ENCODE data around the gene OR9A2. TPM values are rescaled to one million over a fixed set of nuclear protein-coding genes. Genes with fewer than 3 reads are reported as not detected.

The OR9A2 gene
- total RNA-seq, 4 donors from 2014 or later, result not detected

DNA sequence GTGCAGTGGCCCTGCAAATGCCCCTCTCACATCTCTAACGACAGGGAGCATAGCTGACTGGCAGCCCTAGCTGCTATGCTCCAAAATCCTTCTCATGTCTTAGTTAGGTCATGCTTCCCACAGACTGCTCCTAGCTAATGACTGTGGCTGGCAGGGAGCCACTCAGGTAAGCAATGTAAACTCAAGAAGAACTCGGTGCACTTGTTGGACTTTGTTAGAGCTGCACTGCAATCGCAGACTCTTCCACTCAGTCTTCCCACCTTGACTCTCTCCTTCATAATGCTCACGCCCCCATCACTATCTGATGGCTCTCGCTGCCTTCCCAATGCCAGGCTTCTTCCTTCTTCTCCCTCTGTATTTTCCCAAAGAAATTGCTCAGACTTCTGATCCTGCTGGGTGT, 24.0 kb downstream of the OR9A2 start:
- WGBS, 2 donors, result 60 to 81% methylated on average over 5 of the region's 5 CpGs
- TF ChIP-seq, protein P1, sequence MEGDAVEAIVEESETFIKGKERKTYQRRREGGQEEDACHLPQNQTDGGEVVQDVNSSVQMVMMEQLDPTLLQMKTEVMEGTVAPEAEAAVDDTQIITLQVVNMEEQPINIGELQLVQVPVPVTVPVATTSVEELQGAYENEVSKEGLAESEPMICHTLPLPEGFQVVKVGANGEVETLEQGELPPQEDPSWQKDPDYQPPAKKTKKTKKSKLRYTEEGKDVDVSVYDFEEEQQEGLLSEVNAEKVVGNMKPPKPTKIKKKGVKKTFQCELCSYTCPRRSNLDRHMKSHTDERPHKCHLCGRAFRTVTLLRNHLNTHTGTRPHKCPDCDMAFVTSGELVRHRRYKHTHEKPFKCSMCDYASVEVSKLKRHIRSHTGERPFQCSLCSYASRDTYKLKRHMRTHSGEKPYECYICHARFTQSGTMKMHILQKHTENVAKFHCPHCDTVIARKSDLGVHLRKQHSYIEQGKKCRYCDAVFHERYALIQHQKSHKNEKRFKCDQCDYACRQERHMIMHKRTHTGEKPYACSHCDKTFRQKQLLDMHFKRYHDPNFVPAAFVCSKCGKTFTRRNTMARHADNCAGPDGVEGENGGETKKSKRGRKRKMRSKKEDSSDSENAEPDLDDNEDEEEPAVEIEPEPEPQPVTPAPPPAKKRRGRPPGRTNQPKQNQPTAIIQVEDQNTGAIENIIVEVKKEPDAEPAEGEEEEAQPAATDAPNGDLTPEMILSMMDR (IDR thresholded peaks at IDR 0.05), result no peak
- intact Hi-C loops (cut with DNase I; ENCODE audit: low total_unique reads), result no loop called here
- no peak for DNase-seq (ENCODE audit: low spot score in 2 of 2)
- H3K4me3 ChIP-seq (ENCODE audit: low read depth, poor library complexity, severe bottlenecking), result no peak overlapping the region

DNA sequence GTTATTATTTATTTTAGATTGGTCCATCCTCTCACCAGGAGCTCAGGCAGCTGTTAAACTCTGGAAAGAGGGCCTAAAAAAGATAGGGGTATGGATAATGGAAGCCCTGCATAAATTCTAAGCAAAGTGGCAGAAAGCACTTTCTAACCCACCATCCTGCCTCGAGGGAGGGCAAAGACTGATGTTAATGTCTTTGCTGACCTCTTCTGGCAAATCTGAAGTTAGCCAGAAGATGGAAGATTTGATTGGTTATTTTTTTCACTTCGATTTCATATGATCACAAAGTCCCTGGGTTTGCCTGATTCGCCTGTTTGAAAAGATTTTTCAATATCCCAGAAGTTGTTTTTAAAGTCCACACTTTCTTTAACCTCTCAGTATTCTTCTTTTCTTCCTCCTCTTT, 24.8 kb downstream of the OR9A2 start:
- no peak for TF ChIP-seq POLR2A (IDR thresholded peaks at IDR 0.05)
- TF ChIP-seq, protein P1 (IDR thresholded peaks at IDR 0.05), result no peak
- no peak for DNase-seq (ENCODE audit: low spot score in 2 of 2)
- H3K4me3 ChIP-seq (ENCODE audit: low read depth, poor library complexity, severe bottlenecking), result no peak overlapping the region
- intact Hi-C loops (cut with DNase I; ENCODE audit: low total_unique reads), result no loop called here
- 51 to 52% methylated on average over 3 of the region's 3 CpGs for WGBS, 2 donors

GRCh38 chr7:143000648-143001047, 26.3 kb downstream of the OR9A2 start:
- no peak overlapping the region for H3K4me3 ChIP-seq (ENCODE audit: low read depth, poor library complexity, severe bottlenecking)
- intact Hi-C loops (cut with DNase I; ENCODE audit: low total_unique reads), result no loop called here
- no peak for TF ChIP-seq POLR2A (IDR thresholded peaks at IDR 0.05)
- TF ChIP-seq, protein P1 (IDR thresholded peaks at IDR 0.05), result no peak
- no peak for DNase-seq (ENCODE audit: low spot score in 2 of 2)
- 83 to 89% methylated on average over 2 of the region's 2 CpGs for WGBS, 2 donors

GRCh38 chr7:142999793-143000192, 27.1 kb downstream of the OR9A2 start:
- intact Hi-C loops (cut with DNase I; ENCODE audit: low total_unique reads), result no loop called here
- no peak for DNase-seq (ENCODE audit: low spot score in 2 of 2)
- TF ChIP-seq, protein P1 (IDR thresholded peaks at IDR 0.05), result no peak
- TF ChIP-seq POLR2A (IDR thresholded peaks at IDR 0.05), result no peak
- no peak overlapping the region for H3K4me3 ChIP-seq (ENCODE audit: low read depth, poor library complexity, severe bottlenecking)

DNA sequence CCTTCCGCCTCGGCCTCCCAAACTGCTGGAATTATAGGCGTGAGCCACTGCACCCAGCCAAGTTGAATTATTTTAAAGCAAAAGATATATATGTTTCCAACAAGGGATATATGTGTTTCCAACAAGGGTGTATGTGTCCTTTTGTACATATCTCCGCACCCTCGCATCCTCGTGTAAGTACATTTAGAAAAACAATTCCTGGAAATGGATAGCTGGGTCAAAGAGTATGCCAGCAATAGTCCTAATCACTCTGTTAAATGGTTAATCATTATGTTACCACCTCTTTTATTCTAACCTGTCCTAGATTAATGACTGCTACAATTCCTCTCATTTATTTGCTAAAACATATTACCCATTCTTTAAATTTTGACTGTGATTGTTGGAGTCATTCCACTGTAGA, 28.0 kb downstream of the OR9A2 start:
- no peak for TF ChIP-seq POLR2A (IDR thresholded peaks at IDR 0.05)
- TF ChIP-seq, protein P1 (IDR thresholded peaks at IDR 0.05), result no peak
- intact Hi-C loops (cut with DNase I; ENCODE audit: low total_unique reads), result no loop called here
- 86 to 93% methylated on average over 6 of the region's 6 CpGs for WGBS, 2 donors
- no peak for DNase-seq (ENCODE audit: low spot score in 2 of 2)
- H3K4me3 ChIP-seq (ENCODE audit: low read depth, poor library complexity, severe bottlenecking), result no peak overlapping the region

DNA sequence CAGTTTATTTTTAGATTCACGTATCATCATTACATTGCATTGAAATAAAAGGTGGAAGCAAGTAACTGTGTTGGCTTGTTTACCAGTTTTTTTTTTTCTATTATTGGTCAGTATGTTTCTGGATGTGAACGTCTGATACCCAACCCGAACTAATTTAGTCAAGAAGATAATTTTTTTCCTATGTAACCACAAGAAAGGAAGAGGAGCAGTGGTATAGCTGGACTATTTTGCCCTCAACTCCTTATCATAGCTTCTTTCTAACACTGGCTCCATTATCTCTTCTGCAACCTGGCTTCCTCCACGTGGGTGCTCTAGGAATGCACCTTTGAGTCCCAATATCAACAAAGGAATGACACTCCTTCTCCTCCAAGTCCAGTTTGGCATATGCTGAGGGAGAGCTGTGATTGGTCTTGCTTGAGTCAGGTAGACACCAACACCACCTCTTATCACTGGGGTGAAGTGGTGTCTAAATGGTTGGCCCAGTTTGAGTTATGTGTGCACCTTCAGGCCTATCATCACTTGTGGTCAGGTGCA, 29.4 kb downstream of the OR9A2 start:
- no peak overlapping the region for H3K4me3 ChIP-seq (ENCODE audit: low read depth, poor library complexity, severe bottlenecking)
- intact Hi-C loops (cut with DNase I; ENCODE audit: low total_unique reads), result no loop called here
- WGBS, 2 donors, result 66% methylated on average over 4 of the region's 4 CpGs
- TF ChIP-seq POLR2A (IDR thresholded peaks at IDR 0.05), result no peak
- TF ChIP-seq, protein P1 (IDR thresholded peaks at IDR 0.05), result no peak
- no peak for DNase-seq (ENCODE audit: low spot score in 2 of 2)
